Esophagus muscularis mucosa (tissue), 4 donors: Measurements from ENCODE around the gene ANKRD12. TPM values are rescaled to one million over a fixed set of nuclear protein-coding genes. Genes with fewer than 3 reads are reported as not detected.

Source experiments
- DNase-seq: peaks from one replicate; pipeline ENCODE4 v3.0.0-alpha.2; 2017; ENCODE audit errors: extremely low spot score
- H3K27ac ChIP-seq, 4 donors: fragments of 200-600 bp; sonication (generic); replicated peaks in 1 of 4; 1 replicate in 3 of 4; 2 replicates in 1 of 4; pipeline ENCODE4 v1.5.1; 2016 to 2019; ENCODE audit warnings: mild to moderate bottlenecking in 1 of 4
- H3K27me3 ChIP-seq, 4 donors: fragments of 200-600 bp; sonication (generic); one replicate each; pipeline versions ENCODE4 v1.5.1 to v1.6.0; 2016 to 2019
- H3K36me3 ChIP-seq, 4 donors: fragments of 200-600 bp; sonication (generic); one replicate each; pipeline ENCODE4 v1.5.1; 2016 to 2019
- H3K4me1 ChIP-seq, 4 donors: fragments of 200-600 bp; sonication (generic); one replicate each; pipeline ENCODE4 v1.5.1; 2016 to 2019
- H3K4me3 ChIP-seq, 4 donors: fragments of 200-600 bp; sonication (generic); 1 replicate in 2 of 4; 2 replicates in 2 of 4; pipeline ENCODE4 v1.5.1; 2016 to 2019; ENCODE audit warnings: mild to moderate bottlenecking in 4 of 4, moderate library complexity in 1 of 4
- H3K9me3 ChIP-seq, 4 donors: fragments of 200-600 bp; sonication (generic); 1 replicate in 3 of 4; 2 replicates in 1 of 4; pipeline ENCODE4 v1.5.1; 2016 to 2019
- CTCF ChIP-seq, 3 experiments: fragments of 200-600 bp in 2 of 3; fragments of 450-650 bp in 1 of 3; sonication (generic) in 2 of 3; IDR thresholded peaks; one replicate each; pipeline ENCODE4 v1.5.1; 2017 to 2019; ENCODE audit warnings: antibody characterized with exemption in 3 of 3, mild to moderate bottlenecking in 2 of 3, moderate library complexity in 1 of 3
- EP300 ChIP-seq: sonication (generic); formaldehyde crosslinking; IDR thresholded peaks from one replicate; pipeline ENCODE4 v1.6.1; 2017; ENCODE audit warnings: antibody characterized with exemption
- POLR2A ChIP-seq: fragments of 450-650 bp; IDR thresholded peaks from one replicate; pipeline ENCODE4 v1.6.1; 2017; ENCODE audit warnings: antibody characterized with exemption, moderate library complexity, mild to moderate bottlenecking, low read depth
- POLR2AphosphoS5 ChIP-seq, 2 donors: sonication (generic); formaldehyde crosslinking; IDR thresholded peaks; one replicate each; pipeline ENCODE4 v1.6.1; 2017; ENCODE audit warnings: antibody characterized with exemption in 2 of 2
- WGBS: methylation state at CpG from one replicate; pipeline ENCODE4 v1.1.5; 2018; 5-methylcytosine and 5-hydroxymethylcytosine counted together
- intact Hi-C: fragments of 100-400 bp; cut with DNase I; formaldehyde crosslinking; loops from one replicate; pipeline ENCODE4 v1.15.1; 2023
- total RNA-seq, 4 donors: library from RNA; depleted of rRNA; stranded (reverse); fragments of >200 nt; gene quantifications; one replicate each; pipeline versions ENCODE4 v1.1.0 to v1.2.1, GENCODE V29; 2016

Gene ANKRD12
- total RNA-seq, 4 donors from 2014 or later = 65.2 to 108 (median 92.9) TPM

GRCh38 chr18:9217743-9218451 is 81.3 kb downstream of the ANKRD12 start:
- Histone ChIP-seq H3K4me3 (no peak overlapping the region), H3K27ac (no peak overlapping the region), H3K4me1 (peaks cover 0 to 19% (median 7%) of the 10 kb centered on the region in 4 donors), H3K27me3 (no peaks in the 10 kb centered on the region), H3K9me3 (no peaks in the 10 kb centered on the region), H3K36me3 (peaks cover 3 to 91% (median 39%) of the 10 kb centered on the region in 4 donors)
- TF ChIP-seq CTCF (IDR thresholded peaks at IDR 0.05) (no peak), EP300 (no peak), POLR2AphosphoS5 (IDR thresholded peaks at IDR 0.05) (no peak), POLR2A (no peak)
- no peak for DNase-seq
- intact Hi-C loops = no loop called here
- WGBS = 82% methylated on average over 3 of the region's 3 CpGs

GRCh38 chr18:9221040-9221439 is 84.5 kb downstream of the ANKRD12 start:
- DNase-seq = no peak
- WGBS = 91% methylated on average over 3 of the region's 3 CpGs
- intact Hi-C loops = no loop called here

GRCh38 chr18:9221661-9222060 is 85.1 kb downstream of the ANKRD12 start:
- Histone ChIP-seq H3K36me3 (peaks cover 0 to 88% (median 32%) of the 10 kb centered on the region in 4 donors), H3K27ac (no peak overlapping the region), H3K4me3 (no peak overlapping the region), H3K4me1 (peaks cover 0 to 24% (median 7%) of the 10 kb centered on the region in 4 donors), H3K9me3 (no peaks in the 10 kb centered on the region), H3K27me3 (no peaks in the 10 kb centered on the region)
- intact Hi-C loops = no loop called here
- WGBS = 95% methylated on average over 5 of the region's 5 CpGs
- DNase-seq = no peak
- TF ChIP-seq EP300 = no peak
- TF ChIP-seq POLR2AphosphoS5 (IDR thresholded peaks at IDR 0.05) = no peak
- no peak for TF ChIP-seq CTCF (IDR thresholded peaks at IDR 0.05)
- no peak for TF ChIP-seq POLR2A

More at GRCh38 chr18:9221040-9221439, 84.5 kb downstream of the ANKRD12 start:
- Histone ChIP-seq H3K27ac (no peak overlapping the region), H3K9me3 (no peaks in the 10 kb centered on the region), H3K27me3 (no peaks in the 10 kb centered on the region), H3K4me3 (no peak overlapping the region), H3K36me3 (peaks cover 0 to 88% (median 29%) of the 10 kb centered on the region in 4 donors), H3K4me1 (peaks cover 0 to 24% (median 7%) of the 10 kb centered on the region in 4 donors)
- no peak for TF ChIP-seq POLR2A
- TF ChIP-seq POLR2AphosphoS5 (IDR thresholded peaks at IDR 0.05) = no peak
- TF ChIP-seq EP300 = no peak
- TF ChIP-seq CTCF (IDR thresholded peaks at IDR 0.05) = no peak

- Histone ChIP-seq H3K4me1 (peaks cover 0 to 14% (median 3%) of the 10 kb centered on the region in 4 donors), H3K27me3 (no peaks in the 10 kb centered on the region), H3K36me3 (peaks cover 0 to 84% (median 36%) of the 10 kb centered on the region in 4 donors), H3K27ac (no peak overlapping the region), H3K4me3 (no peak overlapping the region), H3K9me3 (no peaks in the 10 kb centered on the region)
- TF ChIP-seq POLR2A (no peak), POLR2AphosphoS5 (IDR thresholded peaks at IDR 0.05) (no peak), CTCF (IDR thresholded peaks at IDR 0.05) (no peak), EP300 (no peak)
- 97% methylated on average over 5 of the region's 5 CpGs for WGBS
- DNase-seq = no peak
- intact Hi-C loops = no loop called here
These were observed 86.8 kb downstream of the ANKRD12 start for GRCh38 chr18:9223356-9223755.
